ENCODE data around the gene CACNA1I. TPM values are rescaled to one million over a fixed set of nuclear protein-coding genes. Genes with fewer than 3 reads are reported as not detected.

CACNA1I gene
- total and polyA plus RNA-seq, 2 of the 8 experiments (the other 6 are each of a cell fraction or from before 2014, with no cell fraction given) = 0.77 to 1.2 TPM

DNA sequence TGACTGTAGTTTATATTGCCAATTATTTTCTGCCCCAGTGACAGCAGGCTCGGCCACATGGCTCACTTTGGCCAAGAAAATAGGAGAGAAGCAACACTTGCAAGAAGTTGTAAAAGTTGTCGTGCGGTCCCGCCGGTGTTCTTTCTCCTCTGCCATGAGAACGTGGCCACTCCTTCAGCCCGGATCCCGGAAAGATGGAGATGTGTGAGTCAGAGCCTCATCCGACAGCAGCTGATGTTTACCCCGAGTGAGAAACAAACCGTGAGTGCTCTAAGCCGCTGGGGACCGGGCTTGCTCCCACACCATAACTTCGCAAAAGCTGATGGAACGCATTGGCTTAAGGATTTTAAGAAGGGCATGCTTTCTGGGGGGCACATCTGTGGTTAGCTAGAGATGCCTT lies 157.0 kb downstream of the CACNA1I start:
- Histone ChIP-seq H4K8ac (ENCODE audit: extremely low read depth, insufficient read depth, low read length) (no peak overlapping the region), H2BK5ac (ENCODE audit: low read depth, low read length) (no peak overlapping the region), H3K4me3 (ENCODE audit: extremely low read depth in 1 of 4, insufficient read depth in 2 of 4, low read depth in 3 of 4, low read length in 4 of 4) (no peak overlapping the region), H3K4me1 (replicated peaks in 1 of 4; ENCODE audit: control insufficient read depth in 3 of 4, insufficient read depth in 4 of 4, low read length in 3 of 4) (peaks cover 0 to 5% (median 0%) of the 10 kb centered on the region in 4 experiments; a peak in 1 of 7 replicates), H3K14ac (ENCODE audit: insufficient read length) (no peak overlapping the region), H4K20me1 (replicated peaks in 1 of 2; ENCODE audit: control insufficient read depth in 1 of 2, insufficient read depth in 2 of 2, low read length in 2 of 2) (no peaks in the 10 kb centered on the region), H3K18ac (ENCODE audit: extremely low read depth, low read length) (no peak overlapping the region), H2BK120ac (replicated peaks; ENCODE audit: low read depth, low read length) (no peak overlapping the region), H3K4ac (replicated peaks; ENCODE audit: insufficient read length, low read depth, low read length) (no peak overlapping the region), H3K27ac (ENCODE audit: low read depth, low read length) (no peak overlapping the region), H3K79me1 (ENCODE audit: low read depth, low read length) (no peaks in the 10 kb centered on the region), H3K27me3 (replicated peaks in 1 of 4; ENCODE audit: control insufficient read depth in 3 of 4, extremely low read depth in 1 of 4, insufficient read depth in 3 of 4, low read length in 3 of 4) (no peaks in the 10 kb centered on the region), H3K4me2 (ENCODE audit: insufficient read depth in 1 of 2, low read depth in 2 of 2, low read length in 2 of 2) (no peak overlapping the region), H3K36me3 (ENCODE audit: control insufficient read depth in 2 of 4, insufficient read depth in 4 of 4, low read length in 3 of 4) (no peaks in the 10 kb centered on the region), H3K56ac (replicated peaks; ENCODE audit: insufficient read length, low read depth, low read length) (no peak overlapping the region), H3K23me2 (ENCODE audit: low read depth, low read length) (no peaks in the 10 kb centered on the region), H2BK20ac (ENCODE audit: low read length) (no peak overlapping the region), H2AFZ (ENCODE audit: low read length) (no peak overlapping the region), H4K5ac (ENCODE audit: insufficient read length, low read depth, low read length) (no peak overlapping the region), H2AK5ac (ENCODE audit: low read depth, low read length) (no peak overlapping the region), H2BK15ac (ENCODE audit: low read length) (no peak overlapping the region), H3K79me2 (ENCODE audit: control insufficient read depth in 1 of 2, insufficient read depth in 2 of 2, low read length in 2 of 2) (no peaks in the 10 kb centered on the region), H3K9me3 (ENCODE audit: insufficient read depth in 2 of 2, low read depth in 1 of 2, low read length in 1 of 2) (no peaks in the 10 kb centered on the region), H2BK12ac (ENCODE audit: low read depth, low read length) (no peak overlapping the region), H3K23ac (ENCODE audit: insufficient read length) (no peak overlapping the region), H3K9ac (replicated peaks in 1 of 4; ENCODE audit: extremely low read depth in 1 of 4, low read depth in 3 of 4, low read length in 3 of 4) (no peak overlapping the region), H4K91ac (replicated peaks; ENCODE audit: insufficient read length, low read length) (no peak overlapping the region)
- WGBS, 2 experiments (ENCODE audit: extremely low coverage in 1 of 2, insufficient coverage in 1 of 2, insufficient read length in 1 of 2, insufficient replicate concordance in 2 of 2, low coverage in 1 of 2, low lambda C conversion rate in 2 of 2, missing lambda C conversion rate in 1 of 2) = 86% methylated on average over 15 of the region's 15 CpGs; no CpG with 5 or more reads in 1 of the 2 experiments
- peak in 1 of 2 experiments; percentile 37 for DNase-seq (ENCODE audit: low read depth in 1 of 2, low spot score in 2 of 2)
- TF ChIP-seq EP300 (IDR thresholded peaks at IDR 0.05; ENCODE audit: borderline replicate concordance in 1 of 2, low read depth in 2 of 2, low read length in 2 of 2) = no peak
- TF ChIP-seq GTF2F1 (IDR thresholded peaks at IDR 0.05; ENCODE audit: borderline replicate concordance, low read depth, low read length) = no peak
- TF ChIP-seq PHF8 (conservative IDR thresholded peaks at IDR 0.05; ENCODE audit: low read depth, low read length) = no peak
- TF ChIP-seq SAP30 (IDR thresholded peaks at IDR 0.05; ENCODE audit: insufficient read depth, insufficient replicate concordance, low read length) = no peak
- no peak for TF ChIP-seq POU5F1 (IDR thresholded peaks at IDR 0.05; ENCODE audit: low read depth, low read length)
- no peak for FAIRE-seq
- ChIA-PET POLR2A (ENCODE audit: partially characterized antibody) (no interaction called here), CTCF (ENCODE audit: partially characterized antibody) (no interaction called here)
